HG03342 (cell line): ENCODE measurements around the gene PDE3A.

Experiments used
- ATAC-seq: cut with Tn5 transposase; IDR thresholded peaks from one replicate; pipeline ENCODE4 v1.9.1; 2021; ENCODE audit warnings: mild to moderate bottlenecking, moderate library complexity; ENCODE audit not compliant: unreplicated experiment

Gene PDE3A

DNA sequence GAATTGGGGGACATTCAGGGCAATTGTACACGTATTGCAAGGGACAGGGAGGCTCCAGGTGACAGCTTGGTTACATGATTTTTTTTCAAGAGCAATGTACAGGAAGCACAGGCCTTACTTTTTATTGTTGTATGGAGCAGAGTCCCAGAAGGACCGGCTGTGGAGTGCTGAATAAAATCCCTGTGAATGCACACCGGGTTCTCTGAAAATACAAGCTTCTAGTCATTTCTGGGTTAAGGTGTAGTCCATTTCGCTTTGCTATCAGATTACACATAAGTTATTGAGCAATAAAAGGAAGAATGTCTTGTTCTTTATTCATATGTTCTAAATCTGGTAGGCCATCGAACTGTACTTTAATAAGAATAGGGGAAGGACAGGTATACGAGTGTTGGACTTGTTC is 52.2 kb downstream of the PDE3A start:
- no peak for ATAC-seq

DNA sequence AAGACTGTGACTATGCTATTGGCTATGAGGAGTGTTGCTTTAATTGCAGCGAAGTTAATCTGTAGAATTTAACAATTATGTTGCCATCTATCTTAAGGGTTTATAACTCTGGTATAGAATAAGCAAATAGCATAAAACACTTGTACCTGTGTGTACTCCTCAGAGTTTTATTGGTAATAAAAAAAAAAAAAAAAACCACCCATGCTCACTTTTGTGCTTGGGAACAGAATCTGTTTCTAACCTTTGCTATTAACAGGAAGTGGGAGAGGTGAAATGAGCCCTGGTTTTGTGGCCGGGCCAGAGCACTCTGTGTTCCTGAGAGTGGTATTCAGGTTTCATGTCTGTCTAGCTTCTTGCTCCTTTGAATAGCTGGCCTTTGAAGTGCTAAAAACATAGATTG is 53.1 kb downstream of the PDE3A start:
- ATAC-seq, result no peak

DNA sequence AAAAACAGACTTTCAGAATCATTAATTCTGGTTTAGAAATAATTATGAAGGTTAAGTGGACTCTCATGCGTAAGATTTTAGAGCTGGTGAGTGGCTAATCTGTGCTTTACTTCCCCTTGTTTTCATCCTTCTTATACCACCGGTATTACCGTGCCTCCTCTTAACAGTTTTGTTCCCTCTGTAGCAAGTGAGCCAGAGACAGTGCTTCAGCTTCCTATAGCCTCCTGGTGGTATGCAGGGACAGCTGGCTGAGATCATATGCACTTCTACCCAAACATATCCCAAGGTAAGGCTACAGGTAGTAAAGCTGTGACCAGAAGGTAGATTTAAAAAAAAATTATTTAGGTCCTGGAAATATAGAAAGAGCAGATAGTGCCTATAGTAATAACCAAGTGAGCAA is 55.2 kb downstream of the PDE3A start:
- no peak for ATAC-seq

DNA sequence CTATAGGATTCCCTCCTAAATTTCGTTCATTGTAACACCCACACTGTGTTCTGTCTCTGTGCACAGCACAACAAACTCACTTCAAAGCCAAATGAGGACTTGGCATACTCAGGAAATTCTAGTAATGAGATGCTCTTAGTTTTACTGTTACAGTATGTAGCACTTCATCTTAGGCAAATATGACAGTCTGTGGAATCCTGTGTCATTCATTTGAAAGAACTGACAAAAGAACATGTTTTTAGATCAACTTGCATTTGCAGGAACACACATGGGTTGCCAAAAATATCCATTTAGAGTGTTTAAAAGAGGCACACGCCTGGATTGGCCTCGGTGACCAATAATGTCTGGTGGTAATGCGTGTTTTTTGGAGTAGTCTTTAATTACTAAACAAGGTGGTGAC is 56.5 kb downstream of the PDE3A start:
- no peak for ATAC-seq

DNA sequence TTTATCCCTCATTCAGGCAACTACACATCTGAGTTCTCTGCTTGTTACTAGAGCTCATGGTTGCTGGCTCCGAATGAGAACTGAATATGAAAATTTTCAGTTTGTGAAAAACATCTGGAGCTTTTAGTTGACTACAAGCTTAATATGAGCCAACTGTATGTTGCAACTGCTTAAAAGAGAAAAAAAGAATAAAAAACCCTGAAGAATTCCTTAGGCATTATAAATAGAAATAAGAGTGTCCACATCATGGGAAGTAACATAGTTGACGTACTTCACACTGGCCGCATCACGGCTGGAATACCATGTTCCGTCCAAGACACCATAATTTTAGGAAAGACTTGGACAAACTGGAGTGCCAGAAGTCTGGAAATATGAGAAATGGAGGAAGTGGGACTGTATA is 57.9 kb downstream of the PDE3A start:
- ATAC-seq, result no peak

DNA sequence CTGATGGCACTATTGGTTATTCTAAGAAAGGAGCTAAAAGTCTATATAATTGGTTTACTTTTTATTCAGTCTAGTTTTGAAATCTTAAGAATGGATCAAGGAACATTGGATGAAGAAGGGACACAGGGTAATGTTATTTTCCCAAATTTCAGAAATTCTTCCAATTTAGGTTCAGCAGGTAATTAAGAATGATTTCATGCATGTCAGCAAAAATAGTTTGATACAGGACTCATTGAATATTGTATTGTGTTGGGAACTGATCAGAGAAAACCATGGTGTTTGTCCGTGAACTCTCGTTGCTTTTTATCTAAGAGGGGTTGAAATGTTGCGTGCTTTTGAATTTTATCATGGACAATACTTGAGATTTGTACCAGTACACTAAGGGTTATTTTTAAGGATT is 58.6 kb downstream of the PDE3A start:
- no peak for ATAC-seq

DNA sequence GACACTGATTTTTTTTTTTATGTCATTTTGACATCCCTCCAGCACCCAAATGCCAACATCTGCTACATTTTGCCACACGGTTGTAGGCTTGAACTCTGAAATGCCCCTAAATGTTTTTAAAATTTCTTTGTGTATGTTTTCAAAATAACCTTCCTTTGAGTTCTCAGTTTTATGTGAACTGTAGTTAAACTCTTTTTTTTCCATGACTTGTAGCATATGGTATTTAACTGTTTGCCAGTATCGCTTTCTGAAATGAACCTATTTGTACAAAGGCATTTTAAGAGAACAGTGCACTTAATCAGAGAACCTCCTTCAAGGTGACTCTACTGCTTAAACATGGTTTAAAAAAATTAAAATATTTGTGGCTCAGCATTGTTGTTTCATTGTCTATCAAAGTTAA is 61.5 kb downstream of the PDE3A start:
- ATAC-seq, result no peak

DNA sequence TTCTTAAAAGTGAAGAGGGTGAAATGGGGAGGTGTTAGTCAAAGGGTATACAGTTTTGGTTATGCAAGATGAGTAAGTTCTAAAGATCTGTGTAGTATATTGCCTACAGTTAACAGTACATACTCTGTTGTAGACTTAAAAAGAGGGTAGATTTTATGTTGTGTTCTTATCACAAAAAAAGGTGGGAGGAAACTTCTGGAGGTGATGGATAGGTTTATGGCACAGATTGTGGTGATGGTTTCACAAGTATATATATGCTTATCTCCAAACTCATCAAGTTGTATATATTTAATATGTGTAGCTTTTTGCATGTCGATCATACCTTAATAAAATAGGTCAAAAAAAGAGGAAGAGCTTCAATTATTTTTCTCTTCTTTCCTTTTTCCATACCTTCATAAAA is 64.0 kb downstream of the PDE3A start:
- ATAC-seq, result no peak

DNA sequence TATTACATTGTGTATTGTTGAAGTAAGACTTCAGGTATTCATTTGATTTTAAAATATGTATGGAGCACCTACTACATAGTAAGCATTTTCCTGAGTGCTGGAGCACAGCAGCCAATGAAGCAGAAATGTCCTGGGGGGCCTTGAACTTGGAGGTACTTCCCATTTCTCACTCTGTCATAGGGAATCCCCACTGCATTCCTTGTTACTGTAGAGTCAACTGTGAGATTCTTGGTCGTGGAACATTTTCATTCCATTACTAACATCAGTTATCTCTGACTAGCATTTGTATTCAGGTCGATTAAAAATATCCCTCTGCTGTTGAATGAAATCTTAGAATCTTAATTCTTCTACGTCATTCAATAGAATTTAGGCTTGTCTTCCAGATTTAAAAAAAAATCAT is 66.7 kb downstream of the PDE3A start:
- no peak for ATAC-seq

DNA sequence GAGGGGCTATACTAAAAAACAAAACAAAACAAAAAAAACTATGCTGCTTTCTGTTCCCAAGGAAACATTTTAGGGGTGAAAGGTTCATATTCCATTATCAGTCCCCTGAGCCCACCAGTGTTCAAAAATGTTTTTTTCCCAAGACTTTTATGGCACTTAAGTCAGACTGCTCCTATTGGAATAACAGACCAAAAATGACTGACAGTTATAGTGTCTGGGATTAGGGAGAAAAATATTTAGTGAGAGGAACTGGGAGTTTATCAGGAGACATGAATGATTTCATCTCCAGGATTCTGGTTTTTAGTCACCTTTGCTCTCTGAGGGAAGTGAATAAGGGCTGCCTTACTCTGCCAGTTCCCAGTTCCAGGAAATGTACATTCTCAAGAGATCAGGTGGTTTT is 68.0 kb downstream of the PDE3A start:
- ATAC-seq, result no peak

DNA sequence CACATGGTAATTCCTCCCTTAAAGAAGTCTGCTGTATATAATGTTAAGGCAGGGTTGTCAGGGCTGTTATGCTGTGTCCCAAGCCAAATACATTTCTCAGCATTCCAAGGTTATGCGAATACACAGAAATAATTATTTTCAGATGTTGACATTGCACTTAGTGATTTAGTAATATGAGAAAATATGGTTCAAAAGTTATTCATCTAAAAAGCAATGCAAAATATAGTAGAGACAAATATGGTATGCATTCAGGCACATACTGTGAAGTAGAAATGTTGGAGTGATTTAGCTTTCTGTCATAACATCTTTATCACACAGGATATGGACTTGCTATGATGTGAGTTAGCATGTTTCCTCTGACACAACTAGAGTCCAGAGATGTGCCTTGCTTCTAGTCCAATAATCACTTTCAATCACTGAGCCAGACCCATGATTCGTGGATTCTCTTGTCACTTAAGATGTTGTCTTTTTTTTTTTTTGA is 70.0 kb downstream of the PDE3A start:
- no peak for ATAC-seq

DNA sequence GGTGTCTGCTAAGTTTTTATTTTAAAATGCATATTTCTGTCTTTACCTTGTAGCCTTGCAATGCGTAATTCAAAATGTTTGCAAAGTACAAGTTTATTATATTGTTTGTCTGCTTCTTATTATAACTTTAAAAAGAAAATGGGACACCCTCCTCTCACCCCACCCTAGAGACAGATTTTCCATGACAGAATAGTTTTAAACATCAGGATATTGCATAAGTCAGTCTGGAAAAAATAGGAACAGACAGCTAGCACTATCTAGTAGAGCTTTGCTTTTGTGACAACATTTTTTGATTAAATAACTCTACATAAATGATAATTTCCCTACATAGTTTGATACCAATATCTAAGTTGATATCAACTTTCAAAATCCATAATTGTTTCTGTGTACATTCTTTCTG is 71.3 kb downstream of the PDE3A start:
- no peak for ATAC-seq

DNA sequence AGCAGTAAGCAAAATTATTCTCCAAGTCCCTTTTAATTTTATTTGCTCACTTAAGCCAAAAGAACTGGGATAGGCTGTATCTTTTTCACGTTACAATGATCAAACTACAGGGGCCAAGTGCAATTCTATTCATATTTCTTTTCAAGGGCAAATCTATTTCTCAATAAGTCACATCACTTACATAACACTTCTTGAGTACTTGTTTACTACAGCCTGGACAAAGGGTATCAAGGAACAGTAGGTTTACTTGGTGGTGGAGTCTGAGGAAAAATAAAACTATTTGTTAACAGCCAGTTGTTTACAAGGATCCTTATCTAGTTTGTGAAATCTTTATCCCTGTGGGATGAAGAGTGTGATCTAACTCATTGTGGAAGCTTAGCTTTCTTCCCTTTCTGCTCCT is 72.1 kb downstream of the PDE3A start:
- no peak for ATAC-seq

DNA sequence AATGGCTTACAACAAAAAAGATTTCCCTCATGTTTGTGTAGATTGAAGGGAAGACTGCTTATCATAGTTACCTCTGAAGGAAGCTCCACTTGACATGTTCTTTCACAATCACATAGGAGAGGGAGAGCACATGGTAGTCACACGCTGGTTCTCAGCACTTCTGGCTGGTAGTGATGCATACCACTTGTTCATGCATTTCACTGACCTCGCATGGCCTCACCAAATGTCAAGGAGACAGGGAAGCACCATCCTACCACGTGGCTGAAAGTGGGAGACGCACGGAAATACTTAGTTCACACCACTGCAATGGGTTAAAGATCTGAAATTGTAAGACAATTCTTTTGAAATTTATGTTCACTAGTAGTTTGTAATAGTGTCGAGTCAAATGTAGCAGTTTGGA is 74.0 kb downstream of the PDE3A start:
- ATAC-seq, result no peak

DNA sequence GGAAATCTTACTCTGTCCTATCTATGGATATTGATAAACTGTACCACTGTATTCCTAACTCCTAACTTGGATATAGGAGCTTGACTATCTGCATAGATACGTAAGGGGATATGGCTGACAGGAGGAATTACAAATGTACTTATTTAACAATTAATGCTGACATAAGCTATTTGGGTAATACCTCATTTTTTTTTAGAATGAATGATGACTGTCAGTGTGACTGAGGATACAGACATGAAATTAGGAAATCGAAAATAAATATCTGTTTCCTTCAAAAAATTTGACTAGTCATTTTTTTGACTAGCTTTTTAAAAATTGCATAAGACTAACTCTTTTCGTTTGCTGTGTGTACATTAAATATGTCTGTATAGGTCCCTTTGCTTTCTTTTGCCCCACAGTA is 74.9 kb downstream of the PDE3A start:
- no peak for ATAC-seq

DNA sequence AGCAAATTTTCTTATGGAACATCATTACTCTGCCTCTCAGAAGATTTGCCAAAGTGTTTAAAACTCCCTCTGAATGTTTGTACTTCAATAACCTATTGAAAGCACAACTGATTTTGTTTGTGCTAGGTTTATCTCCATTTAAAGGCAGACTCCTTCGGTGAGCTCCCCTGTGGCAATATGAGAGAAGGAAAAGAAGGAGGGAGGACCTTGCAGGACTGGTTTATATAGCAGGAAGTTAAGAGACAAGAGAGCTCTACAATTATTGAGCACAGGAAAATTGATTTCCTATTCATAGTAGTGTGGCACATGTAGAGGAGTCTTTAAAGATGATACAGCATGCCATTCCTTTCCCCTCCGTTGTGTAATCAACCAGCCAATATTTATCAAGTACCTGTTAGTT is 75.5 kb downstream of the PDE3A start:
- no peak for ATAC-seq

DNA sequence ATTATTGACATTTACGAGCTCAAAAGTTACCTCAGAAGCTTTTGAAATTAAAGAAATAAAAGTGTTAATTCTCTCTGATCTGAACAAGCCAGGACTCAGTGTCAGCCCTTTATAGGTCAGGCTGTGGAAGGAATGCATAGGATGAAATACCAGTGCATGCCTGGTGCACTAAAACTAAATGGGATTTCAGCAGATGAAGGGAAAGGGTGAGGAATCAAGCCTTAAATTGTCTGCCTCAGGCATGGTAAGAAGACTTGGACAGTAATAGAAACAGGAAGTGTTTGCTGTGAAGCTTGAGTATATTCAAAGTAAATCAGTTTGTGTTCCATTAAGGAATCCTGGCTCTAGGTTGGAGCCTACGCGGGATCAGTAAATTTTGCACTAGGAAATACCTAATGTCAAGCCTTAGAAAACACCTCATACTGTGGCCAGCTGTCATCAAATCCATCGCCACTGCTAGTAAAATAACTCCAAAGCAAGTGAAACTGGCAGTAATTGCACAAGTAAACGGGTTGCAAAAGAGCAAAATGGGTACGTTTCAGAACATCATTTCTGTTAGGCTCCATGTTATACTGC is 76.3 kb downstream of the PDE3A start:
- ATAC-seq, result no peak

DNA sequence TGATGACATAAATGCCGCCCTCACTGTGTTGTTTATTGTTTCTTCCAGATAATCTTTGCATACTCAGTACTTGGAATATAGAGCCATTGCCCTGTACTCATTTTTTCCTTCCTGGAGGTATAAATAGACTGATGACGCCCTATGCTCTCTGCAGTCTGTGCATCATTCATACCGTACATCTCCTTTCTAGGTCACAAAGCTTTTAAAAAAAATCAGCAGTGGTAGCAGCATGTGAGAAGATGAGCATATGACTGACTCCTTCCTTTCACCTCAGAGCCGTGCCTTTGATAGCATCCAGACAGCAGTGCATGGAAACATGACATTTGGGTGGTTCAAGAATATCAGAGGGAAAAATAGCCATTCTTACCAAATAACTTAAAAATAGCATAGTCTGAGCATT is 77.3 kb downstream of the PDE3A start:
- no peak for ATAC-seq

DNA sequence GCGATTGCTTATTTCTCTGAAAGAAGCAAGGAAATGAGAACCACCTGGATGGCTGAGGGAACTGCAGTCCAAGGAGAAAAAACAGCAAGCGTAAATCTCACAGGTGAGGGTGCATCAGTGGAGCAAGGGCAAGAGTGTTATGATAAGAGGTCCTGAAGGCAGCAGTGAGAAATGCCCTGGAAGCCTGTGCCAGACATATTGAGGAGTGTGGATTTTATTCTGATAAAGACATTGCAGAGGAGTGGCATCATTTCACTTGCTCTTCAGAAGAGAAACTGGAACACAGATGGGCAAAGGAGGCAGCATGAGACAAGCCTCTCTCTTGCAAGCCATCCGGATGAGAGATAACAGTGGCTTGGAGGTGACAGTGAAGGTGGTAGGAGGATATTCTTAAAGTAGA is 78.5 kb downstream of the PDE3A start:
- no peak for ATAC-seq

DNA sequence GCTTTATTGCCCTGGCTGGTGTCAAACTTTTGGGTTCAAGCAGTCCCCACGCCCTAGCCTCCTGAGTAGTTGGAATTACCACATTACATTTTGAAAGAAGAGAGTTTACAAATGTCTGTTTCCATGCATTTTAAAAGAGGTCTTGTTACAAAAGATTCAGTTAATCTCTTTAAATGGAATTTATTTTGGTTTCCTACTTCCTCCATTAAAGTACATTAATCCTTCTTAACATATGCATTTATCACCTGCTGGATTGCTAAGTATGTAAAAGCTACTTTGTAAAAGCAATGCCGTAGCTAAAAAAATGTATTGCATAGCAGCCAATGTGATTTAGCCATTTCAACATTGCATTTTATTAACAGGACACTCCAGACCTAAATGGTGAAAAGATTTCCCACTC is 80.4 kb downstream of the PDE3A start:
- no peak for ATAC-seq

DNA sequence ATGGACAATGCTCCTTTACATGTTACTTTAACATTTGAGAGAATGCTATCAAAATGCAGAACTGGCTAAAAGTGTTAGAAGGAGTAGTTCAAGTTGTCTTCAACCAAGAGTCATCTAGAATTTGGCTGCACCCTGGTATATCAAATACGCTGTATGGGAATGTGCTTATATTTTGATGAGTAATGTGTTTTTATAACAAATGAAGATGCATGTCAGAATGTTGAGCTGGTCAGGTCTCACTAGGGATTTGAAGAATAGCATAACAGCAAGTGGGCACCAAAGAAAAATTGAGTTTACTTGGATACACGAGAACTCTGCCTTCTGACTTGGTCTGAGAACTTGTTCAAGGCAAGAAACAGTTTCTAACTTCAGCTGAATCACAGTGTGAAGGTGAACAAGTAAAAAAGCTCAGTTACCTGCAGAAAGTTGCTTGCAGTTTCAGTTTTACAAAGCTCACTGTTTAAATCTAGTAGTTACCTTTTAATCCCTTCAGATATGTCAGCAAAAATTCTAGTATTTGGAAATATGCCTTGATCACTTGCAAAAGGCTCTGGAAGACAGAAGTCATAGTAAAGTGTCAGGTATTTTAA is 82.3 kb downstream of the PDE3A start:
- ATAC-seq, result no peak

DNA sequence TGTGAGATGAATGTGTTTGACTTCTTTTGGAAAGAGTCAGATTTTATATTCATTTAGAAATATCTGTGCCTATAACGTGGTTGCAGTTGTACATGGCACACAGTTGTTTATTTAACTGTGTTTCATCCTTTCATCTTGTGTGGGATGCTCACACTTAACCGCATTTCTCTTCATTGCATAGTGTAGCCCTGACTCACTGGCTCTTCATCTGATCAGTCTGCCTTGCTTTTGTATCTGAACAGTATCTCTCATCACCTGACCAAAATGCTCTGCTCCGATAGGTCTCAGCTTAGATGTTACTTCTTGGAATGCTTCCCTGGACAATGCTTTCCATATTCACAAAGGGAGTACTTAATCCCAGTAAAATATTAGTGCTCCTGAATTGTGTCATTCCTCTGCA is 83.4 kb downstream of the PDE3A start:
- ATAC-seq, result no peak

DNA sequence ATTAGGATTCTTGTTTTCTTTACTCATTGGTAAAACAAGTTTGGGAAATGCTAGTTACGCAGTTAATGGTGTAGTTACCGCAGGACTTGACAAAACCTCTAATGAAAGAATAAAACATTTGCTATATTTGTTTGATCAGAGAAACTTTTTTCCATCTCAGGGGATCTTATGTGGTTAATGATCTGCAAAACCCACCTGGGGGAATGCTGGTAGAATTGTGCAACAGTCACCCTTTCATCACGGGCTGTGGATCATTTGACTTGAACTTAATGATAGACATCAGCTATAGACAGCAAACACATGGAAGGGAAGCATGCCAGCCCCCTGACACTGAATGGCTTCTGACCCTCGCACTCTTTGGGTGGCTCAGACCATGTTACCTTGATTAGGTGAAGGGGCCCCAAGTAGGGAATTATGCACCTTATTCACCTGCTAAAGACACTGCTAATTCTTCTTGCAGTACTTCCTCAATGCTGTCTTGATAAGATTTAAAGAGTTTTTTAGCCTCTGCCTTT is 84.2 kb downstream of the PDE3A start:
- ATAC-seq, result no peak
